ENCODE data around the gene BTBD3.
A peak's percentile ranks its signal among the peaks of the same experiment; 100 is the strongest.

BTBD3 gene

GRCh38 chr20:11891077-11891775, 26.5 kb upstream of the BTBD3 start:
- H3K4me3 ChIP-seq: peak overlapping the region; percentile 80 to 90 (median 87)
- peaks cover 0 to 32% (median 0%) of the 10 kb centered on the region in 11 experiments; a peak in 7 of 22 replicates for H4K20me1 ChIP-seq
- H3K4me1 ChIP-seq: peaks cover 10 to 21% (median 13%) of the 10 kb centered on the region in 10 experiments
- 0 out of 22 replicates have a peak, but pooled peaks cover 0 to 6% (median 0%) of the 10 kb centered on the region in 11 experiments for H3K36me3 ChIP-seq
- peaks cover 0 to 8% (median 0%) of the 10 kb centered on the region in 11 experiments; a peak in 5 of 22 replicates for H3K9me3 ChIP-seq (replicated peaks in 1 of 11)
- peak overlapping the region; percentile 77 to 98 (median 86) for H3K4me2 ChIP-seq
- no peak for TF ChIP-seq Cebpa-rat (IDR thresholded peaks at IDR 0.05)
- H3K9ac ChIP-seq: peak overlapping the region; percentile 87 to 94 (median 91)
- H3K27ac ChIP-seq: peak overlapping the region; percentile 76 to 94 (median 91)
- no peaks in the 10 kb centered on the region for H3K27me3 ChIP-seq

GRCh38 chr20:11891776-11892545, 25.7 kb upstream of the BTBD3 start:
- Histone ChIP-seq H3K36me3 (peaks cover 0 to 6% (median 0%) of the 10 kb centered on the region in 11 experiments; a peak in 1 of 22 replicates), H3K4me3 (peak overlapping the region; percentile 80 to 90 (median 87)), H4K20me1 (peaks cover 0 to 36% (median 0%) of the 10 kb centered on the region in 11 experiments; a peak in 9 of 22 replicates), H3K27ac (peak overlapping the region; percentile 76 to 94 (median 91); a peak in 21 of 22 replicates), H3K9ac (peak overlapping the region; percentile 87 to 94 (median 91)), H3K4me2 (peak overlapping the region; percentile 77 to 98 (median 86)), H3K9me3 (replicated peaks in 1 of 11) (peaks cover 0 to 8% (median 0%) of the 10 kb centered on the region in 11 experiments; a peak in 5 of 22 replicates), H3K27me3 (no peaks in the 10 kb centered on the region), H3K4me1 (peaks cover 10 to 21% (median 13%) of the 10 kb centered on the region in 10 experiments)
- TF ChIP-seq Cebpa-rat (IDR thresholded peaks at IDR 0.05): no peak

GRCh38 chr20:11894062-11894461, 23.6 kb upstream of the BTBD3 start:
- no peak for TF ChIP-seq Cebpa-rat (IDR thresholded peaks at IDR 0.05)
- H3K4me2 ChIP-seq: 0 out of 22 replicates have a peak overlapping the region, but pooled peaks of 1 of the 11 experiments have one; percentile 16
- no peak overlapping the region for H3K9ac ChIP-seq
- no peaks in the 10 kb centered on the region for H3K27me3 ChIP-seq
- H3K4me1 ChIP-seq: peaks cover 10 to 21% (median 13%) of the 10 kb centered on the region in 10 experiments
- H3K36me3 ChIP-seq: peaks cover 0 to 12% (median 0%) of the 10 kb centered on the region in 11 experiments; a peak in 3 of 22 replicates
- H3K9me3 ChIP-seq (replicated peaks in 1 of 11): peaks cover 0 to 8% (median 0%) of the 10 kb centered on the region in 11 experiments; a peak in 5 of 22 replicates
- no peak overlapping the region for H3K4me3 ChIP-seq
- peaks cover 0 to 57% (median 3%) of the 10 kb centered on the region in 11 experiments; a peak in 9 of 22 replicates for H4K20me1 ChIP-seq
- no peak overlapping the region for H3K27ac ChIP-seq

- H3K27ac ChIP-seq: no peak overlapping the region
- no peaks in the 10 kb centered on the region for H3K27me3 ChIP-seq
- H3K4me3 ChIP-seq: no peak overlapping the region
- no peak overlapping the region for H3K4me2 ChIP-seq
- H3K9ac ChIP-seq: no peak overlapping the region
- H4K20me1 ChIP-seq: peaks cover 0 to 71% (median 3%) of the 10 kb centered on the region in 11 experiments; a peak in 9 of 22 replicates
- H3K4me1 ChIP-seq: peaks cover 10 to 21% (median 14%) of the 10 kb centered on the region in 10 experiments
- H3K9me3 ChIP-seq (replicated peaks in 1 of 11): peaks cover 0 to 16% (median 7%) of the 10 kb centered on the region in 11 experiments; a peak in 7 of 22 replicates
- no peak for TF ChIP-seq Cebpa-rat (IDR thresholded peaks at IDR 0.05)
- peaks cover 0 to 23% (median 8%) of the 10 kb centered on the region in 11 experiments; a peak in 8 of 22 replicates for H3K36me3 ChIP-seq
Measured at GRCh38 chr20:11895861-11896387, 21.8 kb upstream of the BTBD3 start.

- peak overlapping the region in 3 of 11 experiments; percentile 3 to 28 (median 14); a peak in 3 of 22 replicates for H3K4me2 ChIP-seq
- peaks cover 0 to 18% (median 7%) of the 10 kb centered on the region in 10 experiments; a peak in 14 of 20 replicates for H3K4me1 ChIP-seq
- no peak overlapping the region for H3K27ac ChIP-seq
- no peaks in the 10 kb centered on the region for H3K27me3 ChIP-seq
- H4K20me1 ChIP-seq: peaks cover 0 to 46% (median 0%) of the 10 kb centered on the region in 11 experiments; a peak in 7 of 22 replicates
- peaks cover 13 to 34% (median 21%) of the 10 kb centered on the region in 11 experiments for H3K9me3 ChIP-seq (replicated peaks in 1 of 11)
- peaks cover 4 to 40% (median 22%) of the 10 kb centered on the region in 11 experiments; a peak in 14 of 22 replicates for H3K36me3 ChIP-seq
- no peak overlapping the region for H3K4me3 ChIP-seq
- no peak for TF ChIP-seq Cebpa-rat (IDR thresholded peaks at IDR 0.05)
- no peak overlapping the region for H3K9ac ChIP-seq
Measured at GRCh38 chr20:11901127-11901526, 16.6 kb upstream of the BTBD3 start.

GRCh38 chr20:11902285-11902697, 15.4 kb upstream of the BTBD3 start:
- Histone ChIP-seq H3K4me3 (no peak overlapping the region), H3K4me1 (peaks cover 0 to 18% (median 7%) of the 10 kb centered on the region in 10 experiments; a peak in 14 of 20 replicates), H3K4me2 (peak overlapping the region in 5 of 11 experiments; percentile 24 to 53 (median 45); a peak in 8 of 22 replicates), H4K20me1 (peaks cover 0 to 49% (median 0%) of the 10 kb centered on the region in 11 experiments; a peak in 5 of 22 replicates), H3K27me3 (no peaks in the 10 kb centered on the region), H3K27ac (no peak overlapping the region; a peak in 1 of 22 replicates), H3K9me3 (replicated peaks in 1 of 11) (peaks cover 13 to 34% (median 21%) of the 10 kb centered on the region in 11 experiments), H3K9ac (no peak overlapping the region), H3K36me3 (peaks cover 4 to 37% (median 20%) of the 10 kb centered on the region in 11 experiments; a peak in 14 of 22 replicates)
- no peak for TF ChIP-seq Cebpa-rat (IDR thresholded peaks at IDR 0.05)

GRCh38 chr20:11905460-11906179, 12.1 kb upstream of the BTBD3 start:
- peaks cover 0 to 17% (median 7%) of the 10 kb centered on the region in 10 experiments; a peak in 14 of 20 replicates for H3K4me1 ChIP-seq
- no peak overlapping the region for H3K4me3 ChIP-seq
- no peak overlapping the region for H3K4me2 ChIP-seq
- H3K27me3 ChIP-seq: no peaks in the 10 kb centered on the region
- H4K20me1 ChIP-seq: peaks cover 0 to 37% (median 0%) of the 10 kb centered on the region in 11 experiments; a peak in 4 of 22 replicates
- H3K9ac ChIP-seq: no peak overlapping the region
- TF ChIP-seq Cebpa-rat (IDR thresholded peaks at IDR 0.05): no peak
- peaks cover 4 to 23% (median 14%) of the 10 kb centered on the region in 11 experiments; a peak in 14 of 22 replicates for H3K36me3 ChIP-seq
- H3K9me3 ChIP-seq (replicated peaks in 1 of 11): peaks cover 13 to 31% (median 19%) of the 10 kb centered on the region in 11 experiments
- no peak overlapping the region for H3K27ac ChIP-seq
